Measurements from ENCODE around the gene TBC1D16. TPM values are rescaled to one million over a fixed set of nuclear protein-coding genes. Genes with fewer than 3 reads are reported as not detected.
A peak's percentile ranks its signal among the peaks of the same experiment; 100 is the strongest.

TBC1D16 gene
- total RNA-seq, 4 donors from 2014 or later: 6.4 to 20.2 (median 11.5) TPM

DNA sequence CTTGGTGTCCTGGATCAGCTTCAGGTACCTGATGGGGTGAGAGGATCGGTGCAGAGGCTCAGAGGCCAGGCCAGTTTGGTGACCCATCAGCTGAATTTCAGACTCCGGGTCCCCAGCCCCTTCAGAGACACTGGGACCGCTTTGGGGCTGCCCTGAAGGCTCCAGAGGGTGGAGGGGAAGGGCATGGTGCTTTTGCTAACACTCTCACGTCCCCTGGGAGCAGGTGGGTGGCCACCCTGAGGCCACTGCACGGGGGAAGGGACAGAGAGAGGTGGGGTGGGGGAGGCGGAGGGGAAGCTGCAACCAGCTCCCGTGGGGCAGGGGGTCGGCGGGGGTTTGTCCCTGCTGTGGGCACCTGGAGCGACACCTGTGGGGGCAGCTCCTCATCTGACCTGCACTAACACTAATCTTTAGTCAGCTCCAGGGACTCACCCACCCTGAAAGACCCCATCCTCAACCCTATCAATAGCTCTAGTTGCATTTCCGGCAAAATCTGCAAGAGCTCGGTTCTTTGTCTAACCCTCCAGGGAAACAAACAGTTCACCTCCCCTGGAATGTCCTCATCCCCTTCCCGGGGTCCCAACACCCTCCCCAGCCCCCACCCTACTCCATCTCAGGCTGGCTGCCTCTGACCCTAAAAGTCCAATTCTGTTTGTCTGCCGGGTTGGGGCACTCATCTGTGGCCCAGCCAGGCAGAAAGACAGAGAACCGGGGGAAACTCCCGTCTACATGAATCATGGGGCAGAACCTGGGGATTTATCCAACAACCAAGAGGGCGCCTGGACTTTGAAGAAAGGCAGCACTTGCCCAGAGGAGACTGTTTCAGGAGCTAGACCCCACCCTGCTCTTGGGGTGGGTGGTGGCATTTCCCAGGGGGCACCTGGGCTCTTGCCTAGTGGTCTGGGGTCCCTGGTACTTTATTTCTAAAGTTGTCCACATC, 104.5 kb downstream of the TBC1D16 start:
- peaks cover 15 to 43% (median 26%) of the 10 kb centered on the region in 3 donors for H3K4me1 ChIP-seq
- no peak overlapping the region for H3K4me3 ChIP-seq
- H3K36me3 ChIP-seq: no peaks in the 10 kb centered on the region
- DNase-seq: no peak
- H3K9me3 ChIP-seq: no peaks in the 10 kb centered on the region
- H3K27me3 ChIP-seq: peaks cover 9 to 78% (median 19%) of the 10 kb centered on the region in 4 donors
- WGBS, 2 donors: 13 to 25% methylated on average over 6 of the region's 17 CpGs
- intact Hi-C loops (cut with DNase I): no loop called here
- TF ChIP-seq, protein P1, sequence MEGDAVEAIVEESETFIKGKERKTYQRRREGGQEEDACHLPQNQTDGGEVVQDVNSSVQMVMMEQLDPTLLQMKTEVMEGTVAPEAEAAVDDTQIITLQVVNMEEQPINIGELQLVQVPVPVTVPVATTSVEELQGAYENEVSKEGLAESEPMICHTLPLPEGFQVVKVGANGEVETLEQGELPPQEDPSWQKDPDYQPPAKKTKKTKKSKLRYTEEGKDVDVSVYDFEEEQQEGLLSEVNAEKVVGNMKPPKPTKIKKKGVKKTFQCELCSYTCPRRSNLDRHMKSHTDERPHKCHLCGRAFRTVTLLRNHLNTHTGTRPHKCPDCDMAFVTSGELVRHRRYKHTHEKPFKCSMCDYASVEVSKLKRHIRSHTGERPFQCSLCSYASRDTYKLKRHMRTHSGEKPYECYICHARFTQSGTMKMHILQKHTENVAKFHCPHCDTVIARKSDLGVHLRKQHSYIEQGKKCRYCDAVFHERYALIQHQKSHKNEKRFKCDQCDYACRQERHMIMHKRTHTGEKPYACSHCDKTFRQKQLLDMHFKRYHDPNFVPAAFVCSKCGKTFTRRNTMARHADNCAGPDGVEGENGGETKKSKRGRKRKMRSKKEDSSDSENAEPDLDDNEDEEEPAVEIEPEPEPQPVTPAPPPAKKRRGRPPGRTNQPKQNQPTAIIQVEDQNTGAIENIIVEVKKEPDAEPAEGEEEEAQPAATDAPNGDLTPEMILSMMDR (IDR thresholded peaks at IDR 0.05): no peak
- H3K27ac ChIP-seq: no peak overlapping the region

GRCh38 chr17:79930062-79930876, 105.4 kb downstream of the TBC1D16 start:
- no peaks in the 10 kb centered on the region for H3K9me3 ChIP-seq
- peaks cover 17 to 46% (median 28%) of the 10 kb centered on the region in 3 donors for H3K4me1 ChIP-seq
- WGBS, 2 donors: 3% methylated on average over 18 of the region's 59 CpGs; no CpG with 5 or more reads in 1 of the 2 donors
- no peak for DNase-seq
- TF ChIP-seq, protein P1 (IDR thresholded peaks at IDR 0.05): no peak
- no peak for TF ChIP-seq POLR2A (IDR thresholded peaks at IDR 0.05)
- no peak overlapping the region for H3K27ac ChIP-seq
- intact Hi-C loops (cut with DNase I): no loop called here
- no peaks in the 10 kb centered on the region for H3K36me3 ChIP-seq
- H3K4me3 ChIP-seq: peak overlapping the region in 3 of 4 donors; percentile 25 to 57 (median 31)
- H3K27me3 ChIP-seq: peaks cover 9 to 87% (median 19%) of the 10 kb centered on the region in 4 donors

- H3K27me3 ChIP-seq: peaks cover 9 to 95% (median 19%) of the 10 kb centered on the region in 4 donors
- H3K27ac ChIP-seq: no peak overlapping the region
- 52 to 61% methylated on average over 8 to 10 of the region's 25 CpGs for WGBS, 2 donors
- intact Hi-C loops (cut with DNase I): no loop called here
- no peaks in the 10 kb centered on the region for H3K36me3 ChIP-seq
- H3K9me3 ChIP-seq: no peaks in the 10 kb centered on the region
- peaks cover 23 to 55% (median 34%) of the 10 kb centered on the region in 3 donors for H3K4me1 ChIP-seq
- TF ChIP-seq, protein P1 (IDR thresholded peaks at IDR 0.05): no peak
- TF ChIP-seq POLR2A (IDR thresholded peaks at IDR 0.05): no peak
- peak overlapping the region in 1 of 4 donors; percentile 57 for H3K4me3 ChIP-seq
- no peak for DNase-seq
Observed at GRCh38 chr17:79929257-79930061, 106.2 kb downstream of the TBC1D16 start.

GRCh38 chr17:79928502-79929256, 107.0 kb downstream of the TBC1D16 start:
- Histone ChIP-seq H3K36me3 (no peaks in the 10 kb centered on the region), H3K27ac (no peak overlapping the region), H3K4me3 (no peak overlapping the region), H3K27me3 (peaks cover 9 to 100% (median 19%) of the 10 kb centered on the region in 4 donors), H3K9me3 (no peaks in the 10 kb centered on the region), H3K4me1 (peaks cover 23 to 52% (median 32%) of the 10 kb centered on the region in 3 donors)
- TF ChIP-seq, protein P1 (IDR thresholded peaks at IDR 0.05): no peak
- no peak for TF ChIP-seq POLR2A (IDR thresholded peaks at IDR 0.05)
- DNase-seq: no peak
- 91 to 92% methylated on average over 5 of the region's 16 CpGs for WGBS, 2 donors
- intact Hi-C loops (cut with DNase I): no loop called here

All from esophagus squamous epithelium (tissue), 5 donors.